Natural killer cell (primary cell): ENCODE measurements around the gene RPUSD4. TPM values are rescaled to one million over a fixed set of nuclear protein-coding genes. Genes with fewer than 3 reads are reported as not detected.

Source experiments
- ATAC-seq, 3 donors: fragments of 150-1000 bp in 2 of 3; fragments of 200-7000 bp in 1 of 3; cut with Tn5 transposase; 1 replicate in 1 of 3; 2 replicates in 2 of 3; pipeline ENCODE4 v1.10.0; 2021; ENCODE audit warnings: mild to moderate bottlenecking in 2 of 3, moderate library complexity in 2 of 3
- DNase-seq, 2 donors: peaks; one replicate each; pipeline versions ENCODE4 v3.0.0 to v3.0.0-alpha.2; 2013 to 2021; ENCODE audit warnings: mixed read lengths in 1 of 2
- H3K27ac ChIP-seq: one replicate; pipeline ENCODE4 v1.5.1; 2013; ENCODE audit warnings: mild to moderate bottlenecking, low read length
- H3K27me3 ChIP-seq: one replicate; pipeline ENCODE4 v1.6.1; 2013; ENCODE audit warnings: low read length; ENCODE audit not compliant: control insufficient read depth, insufficient read depth
- H3K36me3 ChIP-seq: one replicate; pipeline ENCODE4 v1.6.1; 2013; ENCODE audit warnings: low read length; ENCODE audit not compliant: control insufficient read depth, insufficient read depth
- H3K4me1 ChIP-seq: one replicate; pipeline ENCODE4 v1.6.1; 2013; ENCODE audit warnings: low read length; ENCODE audit not compliant: control insufficient read depth, insufficient read depth
- H3K4me3 ChIP-seq: one replicate; pipeline ENCODE4 v1.5.1; 2013; ENCODE audit warnings: low read length
- H3K9me3 ChIP-seq: one replicate; pipeline ENCODE4 v1.6.1; 2013; ENCODE audit warnings: low read length; ENCODE audit not compliant: control insufficient read depth, insufficient read depth
- H3K27ac Mint-ChIP-seq, 2 donors: one replicate each; pipeline ENCODE4 v1.8.0; 2022; ENCODE audit warnings: mild to moderate bottlenecking in 2 of 2, mixed read lengths in 2 of 2, moderate library complexity in 1 of 2
- H3K27me3 Mint-ChIP-seq, 2 donors: one replicate each; pipeline ENCODE4 v1.8.0; 2022; ENCODE audit warnings: low read depth in 2 of 2, mixed read lengths in 2 of 2
- H3K36me3 Mint-ChIP-seq: one replicate; pipeline ENCODE4 v1.8.0; 2022; ENCODE audit warnings: mixed read lengths
- H3K4me1 Mint-ChIP-seq, 2 donors: one replicate each; pipeline ENCODE4 v1.8.0; 2022; ENCODE audit warnings: mixed read lengths in 2 of 2
- H3K4me3 Mint-ChIP-seq: one replicate; pipeline ENCODE4 v1.8.0; 2022; ENCODE audit warnings: mild to moderate bottlenecking, moderate library complexity, mixed read lengths
- H3K9me3 Mint-ChIP-seq, 2 donors: one replicate each; pipeline ENCODE4 v1.8.0; 2022; ENCODE audit warnings: mixed read lengths in 2 of 2
- WGBS: methylation state at CpG from one replicate; pipeline ENCODE4 v1.1.7; 2013; ENCODE audit warnings: missing lambda C conversion rate; ENCODE audit not compliant: insufficient coverage; 5-methylcytosine and 5-hydroxymethylcytosine counted together
- intact Hi-C: fragments of 100-400 bp; cut with micrococcal nuclease; formaldehyde crosslinking; loops from one replicate; pipeline ENCODE4 v1.14.2; 2022
- total RNA-seq, 4 donors: library from RNA; stranded (reverse); fragments of 120-200 nt in 1 of 4; gene quantifications; one replicate each; pipeline versions ENCODE4 v1.2.3 to v1.2.4, GENCODE V29; 2013 to 2022
- TF ChIP-seq, protein P1 (sequence below): fragments of 200-600 bp; IDR thresholded peaks from one replicate; pipeline ENCODE4 v1.8.0; 2022; ENCODE audit warnings: antibody characterized with exemption

Gene RPUSD4
- total RNA-seq, 3 donors from 2014 or later (not counting 1 experiment from before 2014, with no cell fraction given), result 27.1 to 41.7 (median 38.9) TPM

DNA sequence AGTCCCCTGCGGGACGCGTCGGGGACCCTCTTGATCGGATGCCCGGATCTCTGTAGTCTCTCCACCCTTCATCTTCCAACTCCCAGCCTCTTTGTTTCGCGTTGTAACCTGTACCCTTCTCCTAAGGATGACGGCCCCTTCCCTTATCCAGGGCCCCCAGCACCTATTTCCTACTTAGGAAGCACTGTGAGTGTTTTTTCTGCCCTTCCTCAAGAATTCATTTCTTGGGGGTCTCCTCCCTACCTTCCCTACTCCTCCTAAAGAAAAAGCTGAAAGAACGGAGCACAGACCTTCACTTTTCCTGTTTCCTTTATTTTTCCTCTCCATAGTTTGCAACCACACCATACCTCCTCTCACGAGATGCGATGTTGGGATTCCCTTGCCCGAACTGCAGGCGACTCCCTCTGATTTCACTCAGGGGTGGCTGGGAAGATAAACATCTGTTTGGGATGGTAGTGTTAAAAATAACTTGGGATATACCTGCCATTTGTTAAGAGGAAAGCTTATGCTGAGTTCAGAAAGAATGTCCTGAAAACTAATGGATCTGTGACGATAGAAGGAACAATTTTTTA is 725 bp upstream of the RPUSD4 start:
- Histone ChIP-seq H3K4me3 (peak overlapping the region; percentile 75), H3K9me3 (no peaks in the 10 kb centered on the region), H3K27ac (no peak overlapping the region), H3K4me1 (peaks cover 15% of the 10 kb centered on the region), H3K27me3 (no peaks in the 10 kb centered on the region), H3K36me3 (peaks cover 12% of the 10 kb centered on the region)
- peak overlapping the region; percentile 94 for H3K27ac Mint-ChIP-seq
- no peaks in the 10 kb centered on the region for H3K9me3 Mint-ChIP-seq
- 9% methylated on average over 14 of the region's 15 CpGs for WGBS
- peak overlapping the region; percentile 100 for H3K4me3 Mint-ChIP-seq
- no peak for ATAC-seq
- no peaks in the 10 kb centered on the region for H3K36me3 Mint-ChIP-seq
- TF ChIP-seq, protein P1, sequence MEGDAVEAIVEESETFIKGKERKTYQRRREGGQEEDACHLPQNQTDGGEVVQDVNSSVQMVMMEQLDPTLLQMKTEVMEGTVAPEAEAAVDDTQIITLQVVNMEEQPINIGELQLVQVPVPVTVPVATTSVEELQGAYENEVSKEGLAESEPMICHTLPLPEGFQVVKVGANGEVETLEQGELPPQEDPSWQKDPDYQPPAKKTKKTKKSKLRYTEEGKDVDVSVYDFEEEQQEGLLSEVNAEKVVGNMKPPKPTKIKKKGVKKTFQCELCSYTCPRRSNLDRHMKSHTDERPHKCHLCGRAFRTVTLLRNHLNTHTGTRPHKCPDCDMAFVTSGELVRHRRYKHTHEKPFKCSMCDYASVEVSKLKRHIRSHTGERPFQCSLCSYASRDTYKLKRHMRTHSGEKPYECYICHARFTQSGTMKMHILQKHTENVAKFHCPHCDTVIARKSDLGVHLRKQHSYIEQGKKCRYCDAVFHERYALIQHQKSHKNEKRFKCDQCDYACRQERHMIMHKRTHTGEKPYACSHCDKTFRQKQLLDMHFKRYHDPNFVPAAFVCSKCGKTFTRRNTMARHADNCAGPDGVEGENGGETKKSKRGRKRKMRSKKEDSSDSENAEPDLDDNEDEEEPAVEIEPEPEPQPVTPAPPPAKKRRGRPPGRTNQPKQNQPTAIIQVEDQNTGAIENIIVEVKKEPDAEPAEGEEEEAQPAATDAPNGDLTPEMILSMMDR, result no peak
- peaks cover 33 to 36% of the 10 kb centered on the region in 2 donors for H3K4me1 Mint-ChIP-seq
- DNase-seq, result no peak
- H3K27me3 Mint-ChIP-seq, result no peaks in the 10 kb centered on the region
- intact Hi-C loops, result no loop called here

DNA sequence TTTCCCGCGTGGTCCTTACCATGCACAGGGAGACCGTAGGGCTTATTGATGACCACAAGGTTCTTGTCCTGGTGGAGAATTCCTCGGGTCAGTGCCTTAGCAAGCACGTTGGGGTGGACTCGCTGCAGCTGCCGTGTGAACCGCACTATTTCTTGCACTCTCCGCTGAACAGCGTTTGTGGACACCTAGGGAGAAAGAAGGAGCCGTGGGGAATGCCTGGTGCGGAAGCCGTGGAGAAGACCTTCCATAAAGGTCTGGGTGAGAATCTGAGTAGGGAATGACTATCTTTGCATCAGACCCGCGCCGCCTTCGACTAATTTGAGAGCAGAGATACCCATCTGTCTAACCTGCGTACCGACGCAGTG is 597 bp downstream of the RPUSD4 start:
- Histone ChIP-seq H3K9me3 (no peaks in the 10 kb centered on the region), H3K27ac (peak overlapping the region; percentile 52), H3K4me1 (peaks cover 15% of the 10 kb centered on the region), H3K4me3 (peak overlapping the region; percentile 75), H3K27me3 (no peaks in the 10 kb centered on the region), H3K36me3 (peaks cover 17% of the 10 kb centered on the region)
- no peaks in the 10 kb centered on the region for H3K36me3 Mint-ChIP-seq
- TF ChIP-seq, protein P1, result no peak
- H3K4me1 Mint-ChIP-seq, result peaks cover 33 to 36% of the 10 kb centered on the region in 2 donors
- DNase-seq (no peak), ATAC-seq (no peak)
- peak overlapping the region; percentile 94 for H3K27ac Mint-ChIP-seq
- WGBS, result 8% methylated on average over 20 of the region's 20 CpGs
- H3K9me3 Mint-ChIP-seq, result no peaks in the 10 kb centered on the region
- intact Hi-C loops, result loop anchor here (1.0 kb wide), 1 partner anchor 57 kb away; the partner anchor contains the start of gene SRPRA
- H3K27me3 Mint-ChIP-seq, result no peaks in the 10 kb centered on the region
- H3K4me3 Mint-ChIP-seq, result peak overlapping the region; percentile 100

DNA sequence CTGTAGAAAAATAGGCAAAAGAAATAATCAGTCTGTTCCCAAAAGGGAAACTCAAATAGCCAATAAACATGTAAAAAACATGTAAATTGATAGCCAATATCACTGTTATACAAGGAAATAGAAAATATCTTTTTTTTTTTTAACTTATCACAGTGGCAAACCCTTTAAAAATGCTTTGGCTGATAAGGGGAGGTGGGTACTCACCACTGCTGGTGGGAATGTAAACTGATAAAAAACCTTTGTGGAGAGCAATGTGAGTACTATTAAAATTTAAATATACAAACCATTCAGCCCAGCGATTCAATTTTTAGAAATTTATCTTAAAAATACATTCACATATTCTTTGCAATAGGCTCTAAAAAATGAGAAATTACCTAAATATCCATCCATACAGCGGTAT is 3.6 kb downstream of the RPUSD4 start:
- DNase-seq (no peak), ATAC-seq (no peak)
- Histone ChIP-seq H3K36me3 (peaks cover 44% of the 10 kb centered on the region), H3K4me1 (peaks cover 15% of the 10 kb centered on the region), H3K27me3 (no peaks in the 10 kb centered on the region), H3K9me3 (no peaks in the 10 kb centered on the region), H3K4me3 (no peak overlapping the region), H3K27ac (no peak overlapping the region)
- Mint-ChIP-seq H3K36me3 (peaks cover 2% of the 10 kb centered on the region), H3K4me3 (no peak overlapping the region), H3K4me1 (peaks cover 26 to 28% of the 10 kb centered on the region in 2 donors), H3K9me3 (no peaks in the 10 kb centered on the region), H3K27ac (no peak overlapping the region), H3K27me3 (no peaks in the 10 kb centered on the region)
- WGBS, result 100% methylated on average over 2 of the region's 2 CpGs
- TF ChIP-seq, protein P1, result no peak
- intact Hi-C loops, result no loop called here

DNA sequence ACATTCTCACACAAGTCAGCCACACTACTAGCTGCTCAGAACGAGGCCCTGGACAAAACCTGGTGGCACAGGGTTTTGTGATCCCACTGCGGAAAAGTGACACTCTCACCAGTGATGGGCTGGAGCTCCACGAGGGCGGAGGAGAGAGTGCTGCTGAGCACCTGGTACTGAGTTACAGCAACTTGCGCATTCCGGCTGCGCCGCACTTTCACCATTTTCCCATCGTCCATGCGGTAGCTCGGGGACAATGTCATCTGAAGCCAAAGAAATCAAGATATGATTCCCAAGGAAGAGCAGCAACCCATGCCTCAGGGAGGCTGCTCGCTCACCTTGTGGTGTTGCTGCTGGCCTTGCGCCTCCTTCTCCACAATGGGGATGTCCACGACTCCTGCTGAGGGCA is 6.1 kb downstream of the RPUSD4 start:
- Mint-ChIP-seq H3K27me3 (no peaks in the 10 kb centered on the region), H3K27ac (no peak overlapping the region), H3K9me3 (no peaks in the 10 kb centered on the region), H3K4me3 (no peak overlapping the region), H3K36me3 (peaks cover 17% of the 10 kb centered on the region), H3K4me1 (peaks cover 2 to 3% of the 10 kb centered on the region in 2 donors)
- intact Hi-C loops, result no loop called here
- ATAC-seq (no peak), DNase-seq (no peak)
- no peak overlapping the region for H3K27ac ChIP-seq
- H3K4me1 ChIP-seq, result no peaks in the 10 kb centered on the region
- H3K4me3 ChIP-seq, result no peak overlapping the region
- H3K27me3 ChIP-seq, result no peaks in the 10 kb centered on the region
- H3K36me3 ChIP-seq, result peaks cover 66% of the 10 kb centered on the region
- TF ChIP-seq, protein P1, result no peak
- 97% methylated on average over 14 of the region's 14 CpGs for WGBS
- H3K9me3 ChIP-seq, result no peaks in the 10 kb centered on the region
